H9 (cell line): ENCODE measurements around the gene SHISA9. TPM values are rescaled to one million over a fixed set of nuclear protein-coding genes. Genes with fewer than 3 reads are reported as not detected.
A peak's percentile ranks its signal among the peaks of the same experiment; 100 is the strongest.

Source experiments
- DNase-seq: peaks from one replicate; pipeline ENCODE4 v3.0.0-alpha.2; 2017
- H2AFZ ChIP-seq: one replicate; pipeline ENCODE4 v1.6.1; 2013; ENCODE audit warnings: mild to moderate bottlenecking, low read length, control low read depth, moderate library complexity
- H2AK5ac ChIP-seq: 2 replicates; pipeline ENCODE4 v1.6.1; 2013; ENCODE audit warnings: low read length, control low read depth, mixed read lengths; ENCODE audit not compliant: insufficient read length
- H2BK120ac ChIP-seq: one replicate; pipeline ENCODE4 v1.6.1; 2013; ENCODE audit warnings: low read depth, mild to moderate bottlenecking, low read length, control low read depth, inconsistent platforms; ENCODE audit not compliant: poor library complexity, severe bottlenecking
- H2BK12ac ChIP-seq: 2 replicates; pipeline ENCODE4 v1.6.1; 2013; ENCODE audit warnings: low read length, control low read depth, mixed read lengths, low read depth; ENCODE audit not compliant: insufficient read length
- H2BK15ac ChIP-seq: 2 replicates; pipeline ENCODE4 v1.6.1; 2013; ENCODE audit warnings: low read depth, low read length, control low read depth
- H2BK20ac ChIP-seq: one replicate; pipeline ENCODE4 v1.6.1; 2013; ENCODE audit warnings: low read depth, mild to moderate bottlenecking, low read length, control low read depth, inconsistent platforms; ENCODE audit not compliant: poor library complexity, severe bottlenecking
- H2BK5ac ChIP-seq: 2 replicates; pipeline ENCODE4 v1.6.1; 2013; ENCODE audit warnings: low read length, control low read depth, mixed read lengths; ENCODE audit not compliant: insufficient read length
- H3K14ac ChIP-seq: 2 replicates; pipeline ENCODE4 v1.6.1; 2013; ENCODE audit warnings: low read length, control low read depth; ENCODE audit not compliant: insufficient read depth
- H3K18ac ChIP-seq: 2 replicates; pipeline ENCODE4 v1.6.1; 2013; ENCODE audit warnings: low read depth, mild to moderate bottlenecking, mixed read lengths, low read length, control low read depth; ENCODE audit not compliant: insufficient read length
- H3K23ac ChIP-seq: 2 replicates; pipeline ENCODE4 v1.6.1; 2013; ENCODE audit warnings: low read length, control low read depth, mixed read lengths, low read depth; ENCODE audit not compliant: insufficient read length
- H3K23me2 ChIP-seq: 2 replicates; pipeline ENCODE4 v1.6.1; 2013; ENCODE audit warnings: low read depth, mild to moderate bottlenecking, mixed read lengths, low read length, control low read depth; ENCODE audit not compliant: insufficient read length, poor library complexity, severe bottlenecking
- H3K27ac ChIP-seq: 2 replicates; pipeline ENCODE4 v1.5.1; 2013; ENCODE audit warnings: low read length, control low read depth, mixed read lengths, low read depth; ENCODE audit not compliant: insufficient read length
- H3K27me3 ChIP-seq: 2 replicates; pipeline ENCODE4 v1.6.1; 2013; ENCODE audit warnings: low read length, control low read depth, inconsistent platforms; ENCODE audit not compliant: insufficient read depth
- H3K4ac ChIP-seq: 2 replicates; pipeline ENCODE4 v1.6.1; 2013; ENCODE audit warnings: low read depth, mild to moderate bottlenecking, control low read depth, inconsistent platforms, low read length, moderate library complexity
- H3K4me1 ChIP-seq: 2 replicates; pipeline ENCODE4 v1.6.1; 2013; ENCODE audit warnings: low read length, control low read depth, inconsistent platforms; ENCODE audit not compliant: insufficient read depth
- H3K4me2 ChIP-seq: 2 replicates; pipeline ENCODE4 v1.6.1; 2013; ENCODE audit warnings: low read length, control low read depth, mixed read lengths; ENCODE audit not compliant: insufficient read length, insufficient read depth
- H3K56ac ChIP-seq: 2 replicates; pipeline ENCODE4 v1.6.1; 2013; ENCODE audit warnings: low read depth, mild to moderate bottlenecking, mixed read lengths, low read length, control low read depth; ENCODE audit not compliant: insufficient read length
- H3K79me1 ChIP-seq: 2 replicates; pipeline ENCODE4 v1.6.1; 2013; ENCODE audit warnings: low read depth, mild to moderate bottlenecking, moderate library complexity, low read length, control low read depth, inconsistent platforms; ENCODE audit not compliant: insufficient read depth, poor library complexity, severe bottlenecking
- H3K79me2 ChIP-seq: 2 replicates; pipeline ENCODE4 v1.6.1; 2013; ENCODE audit warnings: low read length, control low read depth, inconsistent platforms; ENCODE audit not compliant: insufficient read depth
- H3K9ac ChIP-seq: 2 replicates; pipeline ENCODE4 v1.6.1; 2013; ENCODE audit warnings: low read length, control low read depth, mixed read lengths; ENCODE audit not compliant: insufficient read length; ENCODE audit errors: extremely low read depth
- H3K9me3 ChIP-seq: one replicate; pipeline ENCODE4 v1.6.1; 2013; ENCODE audit warnings: low read depth, low read length, inconsistent platforms; ENCODE audit not compliant: control insufficient read depth
- H3T11ph ChIP-seq: one replicate; pipeline ENCODE4 v1.6.1; 2013; ENCODE audit warnings: mild to moderate bottlenecking, low read length, control low read depth, inconsistent platforms
- H4K20me1 ChIP-seq: one replicate; pipeline ENCODE4 v1.6.1; 2013; ENCODE audit not compliant: control insufficient read depth, insufficient read length, insufficient read depth
- H4K5ac ChIP-seq: 2 replicates; pipeline ENCODE4 v1.6.1; 2013; ENCODE audit warnings: low read depth, mild to moderate bottlenecking, mixed read lengths, low read length, control low read depth; ENCODE audit not compliant: insufficient read length
- H4K8ac ChIP-seq: replicated peaks from 2 replicates; pipeline ENCODE4 v1.6.1; 2013; ENCODE audit warnings: low read length, control low read depth, mixed read lengths, low read depth; ENCODE audit not compliant: insufficient read length
- H4K91ac ChIP-seq: 2 replicates; pipeline ENCODE4 v1.6.1; 2013; ENCODE audit warnings: low read depth, mild to moderate bottlenecking, moderate library complexity, mixed read lengths, low read length, control low read depth; ENCODE audit not compliant: insufficient read length
- H3K27ac Mint-ChIP-seq, 3 experiments: 2 replicates in 2 of 3; 3 replicates in 1 of 3; pipeline ENCODE4 v1.8.0; 2020 to 2021; ENCODE audit warnings: mixed read lengths in 3 of 3, mild to moderate bottlenecking in 1 of 3, moderate library complexity in 1 of 3
- H3K27me3 Mint-ChIP-seq: 2 replicates; pipeline ENCODE4 v1.8.0; 2021; ENCODE audit warnings: low read depth, mild to moderate bottlenecking, moderate library complexity, mixed read lengths
- H3K36me3 Mint-ChIP-seq, 3 experiments: 2 replicates in 2 of 3; 3 replicates in 1 of 3; pipeline ENCODE4 v1.8.0; 2020 to 2021; ENCODE audit warnings: low read depth in 3 of 3, mixed read lengths in 3 of 3; ENCODE audit not compliant: insufficient read depth in 1 of 3
- H3K4me1 Mint-ChIP-seq, 2 experiments: 2 replicates each; pipeline ENCODE4 v1.8.0; 2020; ENCODE audit warnings: mixed read lengths in 2 of 2
- H3K4me3 Mint-ChIP-seq, 2 experiments: 2 replicates in 1 of 2; 3 replicates in 1 of 2; pipeline ENCODE4 v1.8.0; 2020 to 2021; ENCODE audit warnings: mild to moderate bottlenecking in 2 of 2, mixed read lengths in 2 of 2, moderate library complexity in 1 of 2
- H3K9me3 Mint-ChIP-seq, 2 experiments: 2 replicates in 1 of 2; 3 replicates in 1 of 2; pipeline ENCODE4 v1.8.0; 2020; ENCODE audit warnings: mild to moderate bottlenecking in 2 of 2, mixed read lengths in 2 of 2, moderate library complexity in 1 of 2
- CTCF ChIP-seq: fragments of 200-600 bp; sonication (generic); conservative IDR thresholded peaks from 3 replicates; pipeline ENCODE4 v1.8.0; 2021; ENCODE audit warnings: antibody characterized with exemption, mild to moderate bottlenecking
- WGBS: extraction: QIAGEN DNeasy Blood & Tissue Kit; methylation state at CpG from one replicate; pipeline ENCODE4 v1.1.7; 2013; ENCODE audit warnings: missing lambda C conversion rate, low lambda C conversion rate, mixed read lengths; ENCODE audit not compliant: insufficient read length; ENCODE audit errors: extremely low coverage; 5-methylcytosine and 5-hydroxymethylcytosine counted together
- total RNA-seq: library from RNA; stranded (reverse); gene quantifications from 2 replicates; pipeline ENCODE4 v1.2.1, GENCODE V29; 2021

The SHISA9 gene
- total RNA-seq, 1 experiment from 2014 or later: 7.0 TPM

GRCh38 chr16:12902511-12903372 lies 1.3 kb downstream of the SHISA9 start:
- Histone ChIP-seq H2BK20ac (no peak overlapping the region), H3K27ac (no peak overlapping the region), H4K5ac (no peak overlapping the region), H2AFZ (no peak overlapping the region), H3K14ac (peak overlapping the region; percentile 49; the same call in 1 of the 2 replicates), H3K79me2 (peaks cover 13% of the 10 kb centered on the region; the same call in 1 of the 2 replicates), H3K18ac (peak overlapping the region; percentile 43), H2BK5ac (no peak overlapping the region), H3K9me3 (no peaks in the 10 kb centered on the region), H3K56ac (no peak overlapping the region), H4K20me1 (no peaks in the 10 kb centered on the region), H3K9ac (peak overlapping the region; percentile 50), H3K23me2 (peaks cover 34% of the 10 kb centered on the region), H3K23ac (no peak overlapping the region), H4K8ac (no peak overlapping the region), H3T11ph (no peak overlapping the region), H3K79me1 (no peaks in the 10 kb centered on the region), H3K27me3 (peaks cover 2% of the 10 kb centered on the region; the same call in 1 of the 2 replicates), H3K4ac (no peak overlapping the region), H4K91ac (no peak overlapping the region), H2AK5ac (no peak overlapping the region), H2BK120ac (no peak overlapping the region), H2BK15ac (no peak overlapping the region), H2BK12ac (no peak overlapping the region), H3K4me2 (peak overlapping the region; percentile 92), H3K4me1 (peaks cover 8% of the 10 kb centered on the region; the same call in 1 of the 2 replicates)
- Mint-ChIP-seq H3K4me1 (peaks cover 36 to 45% of the 10 kb centered on the region in 2 experiments), H3K4me3 (peak overlapping the region; percentile 81 to 96), H3K27ac (peak overlapping the region in 1 of 3 experiments; percentile 97; a peak in 1 of 7 replicates), H3K36me3 (peaks cover 0 to 2% (median 0%) of the 10 kb centered on the region in 3 experiments; a peak in 1 of 7 replicates), H3K27me3 (peaks cover 59% of the 10 kb centered on the region), H3K9me3 (no peaks in the 10 kb centered on the region; a peak in 1 of 5 replicates)
- DNase-seq: peak; percentile 69
- no CpG with 5 or more reads among the region's 55 CpGs for WGBS
- no peak for TF ChIP-seq CTCF
